ENCODE data around the gene ZXDC.

The ZXDC gene

GRCh38 chr3:126433496-126434263 is 42.0 kb downstream of the ZXDC start:
- no peak for DNase-seq

- no peak for DNase-seq
Measured at GRCh38 chr3:126433105-126433430, 42.6 kb downstream of the ZXDC start.

GRCh38 chr3:126432361-126433104 is 43.2 kb downstream of the ZXDC start:
- DNase-seq, result no peak

GRCh38 chr3:126431103-126431534 is 44.6 kb downstream of the ZXDC start:
- DNase-seq, result no peak

GRCh38 chr3:126424751-126425150 is 50.9 kb downstream of the ZXDC start:
- DNase-seq, result no peak

GRCh38 chr3:126424039-126424717 is 51.5 kb downstream of the ZXDC start:
- DNase-seq, result no peak

GRCh38 chr3:126423191-126424038 is 52.3 kb downstream of the ZXDC start:
- DNase-seq, result no peak

- DNase-seq, result no peak
Measured at GRCh38 chr3:126422571-126423091, 53.1 kb downstream of the ZXDC start.

- no peak for DNase-seq
Measured at GRCh38 chr3:126422121-126422520, 53.6 kb downstream of the ZXDC start.

GRCh38 chr3:126421573-126422119 is 54.0 kb downstream of the ZXDC start:
- DNase-seq, result no peak

- no peak for DNase-seq
Measured at GRCh38 chr3:126419886-126420786, 55.6 kb downstream of the ZXDC start.

- no peak for DNase-seq
Measured at GRCh38 chr3:126419151-126419703, 56.5 kb downstream of the ZXDC start.

GRCh38 chr3:126418661-126419131 is 57.0 kb downstream of the ZXDC start:
- DNase-seq, result no peak

GRCh38 chr3:126417981-126418530 is 57.6 kb downstream of the ZXDC start:
- DNase-seq, result no peak

- no peak for DNase-seq
Measured at GRCh38 chr3:126417515-126417914, 58.2 kb downstream of the ZXDC start.

GRCh38 chr3:126416943-126417342 is 58.7 kb downstream of the ZXDC start:
- no peak for DNase-seq

GRCh38 chr3:126415661-126416591 is 59.8 kb downstream of the ZXDC start:
- DNase-seq, result no peak

- DNase-seq, result no peak
Measured at GRCh38 chr3:126414961-126415660, 60.6 kb downstream of the ZXDC start.

GRCh38 chr3:126414406-126414805 is 61.3 kb downstream of the ZXDC start:
- no peak for DNase-seq

Data from OCI-M1 (cell line).